CD14-positive monocyte (primary cell): ENCODE measurements around the gene TEN1. TPM values are rescaled to one million over a fixed set of nuclear protein-coding genes. Genes with fewer than 3 reads are reported as not detected.
A peak's percentile ranks its signal among the peaks of the same experiment; 100 is the strongest.

Source experiments
- DNase-seq, 3 donors: peaks; one replicate each; pipeline ENCODE4 v3.0.0-alpha.2; 2011 to 2022
- H2AFZ ChIP-seq: 2 replicates; pipeline ENCODE4 v1.6.0; 2012; ENCODE audit warnings: mild to moderate bottlenecking, low read depth, low read length, inconsistent platforms; ENCODE audit not compliant: insufficient read depth, poor library complexity, severe bottlenecking
- H3K27ac ChIP-seq, 2 donors: 1 replicate in 1 of 2; 2 replicates in 1 of 2; pipeline ENCODE4 v1.5.1; 2012 to 2013; ENCODE audit warnings: low read length in 2 of 2, control low read depth in 1 of 2, inconsistent platforms in 1 of 2, low read depth in 1 of 2, mild to moderate bottlenecking in 1 of 2
- H3K27me3 ChIP-seq, 2 donors: one replicate each; pipeline versions ENCODE4 v1.6.0 to v1.6.1; 2011 to 2013; ENCODE audit warnings: low read length in 2 of 2; ENCODE audit not compliant: control insufficient read depth in 2 of 2, insufficient read depth in 2 of 2
- H3K36me3 ChIP-seq, 2 donors: replicated peaks in 1 of 2; 1 replicate in 1 of 2; 2 replicates in 1 of 2; pipeline versions ENCODE4 v1.5.1 to v1.6.1; 2012 to 2013; ENCODE audit warnings: low read length in 2 of 2, control low read depth in 1 of 2, inconsistent platforms in 1 of 2, mild to moderate bottlenecking in 1 of 2; ENCODE audit not compliant: insufficient read depth in 2 of 2, control insufficient read depth in 1 of 2
- H3K4me1 ChIP-seq, 2 donors: 1 replicate in 1 of 2; 2 replicates in 1 of 2; pipeline versions ENCODE4 v1.5.1 to v1.6.1; 2012 to 2013; ENCODE audit warnings: low read length in 2 of 2, control low read depth in 1 of 2, inconsistent platforms in 1 of 2, mild to moderate bottlenecking in 1 of 2, moderate library complexity in 1 of 2; ENCODE audit not compliant: insufficient read depth in 2 of 2, control insufficient read depth in 1 of 2
- H3K4me2 ChIP-seq: replicated peaks from 2 replicates; pipeline ENCODE3; 2012; ENCODE audit warnings: low read length, moderate library complexity, mild to moderate bottlenecking; ENCODE audit not compliant: poor library complexity, severe bottlenecking; ENCODE audit errors: extremely low read depth
- H3K4me3 ChIP-seq, 3 experiments: fragments of 200-600 bp in 1 of 3; sonication (generic) in 1 of 3; replicated peaks in 1 of 3; 1 replicate in 2 of 3; 2 replicates in 1 of 3; pipeline ENCODE4 v1.5.1; 2011 to 2013; ENCODE audit warnings: low read length in 3 of 3, mild to moderate bottlenecking in 3 of 3, control low read depth in 2 of 3, low read depth in 2 of 3, inconsistent platforms in 1 of 3, moderate library complexity in 1 of 3
- H3K79me2 ChIP-seq: 2 replicates; pipeline ENCODE4 v1.6.0; 2012; ENCODE audit warnings: mild to moderate bottlenecking, control low read depth, inconsistent platforms, low read length, moderate library complexity; ENCODE audit not compliant: insufficient read depth
- H3K9ac ChIP-seq: 2 replicates; pipeline ENCODE4 v1.6.0; 2017; ENCODE audit warnings: low read length, mild to moderate bottlenecking; ENCODE audit not compliant: insufficient read depth, poor library complexity, severe bottlenecking
- H3K9me3 ChIP-seq, 2 donors: replicated peaks in 1 of 2; 1 replicate in 1 of 2; 2 replicates in 1 of 2; pipeline versions ENCODE4 v1.5.1 to v1.6.1; 2012 to 2013; ENCODE audit warnings: low read length in 2 of 2, control low read depth in 1 of 2; ENCODE audit not compliant: control insufficient read depth in 1 of 2, insufficient read depth in 1 of 2
- H4K20me1 ChIP-seq: 2 replicates; pipeline ENCODE4 v1.6.0; 2012; ENCODE audit warnings: mild to moderate bottlenecking, low read length, control low read depth, moderate library complexity; ENCODE audit not compliant: insufficient read depth
- H3K27ac Mint-ChIP-seq, 7 donors: one replicate each; pipeline ENCODE4 v1.8.0; 2020; ENCODE audit warnings: mild to moderate bottlenecking in 7 of 7, mixed read lengths in 7 of 7, moderate library complexity in 6 of 7, inconsistent platforms in 2 of 7
- H3K27me3 Mint-ChIP-seq, 3 donors: one replicate each; pipeline ENCODE4 v1.8.0; 2021 to 2022; ENCODE audit warnings: low read depth in 3 of 3, mild to moderate bottlenecking in 3 of 3, mixed read lengths in 3 of 3, moderate library complexity in 3 of 3, inconsistent platforms in 1 of 3
- H3K36me3 Mint-ChIP-seq, 2 donors: one replicate each; pipeline ENCODE4 v1.8.0; 2020; ENCODE audit warnings: mixed read lengths in 2 of 2, inconsistent platforms in 1 of 2, mild to moderate bottlenecking in 1 of 2
- H3K4me1 Mint-ChIP-seq: one replicate; pipeline ENCODE4 v1.8.0; 2020; ENCODE audit warnings: mild to moderate bottlenecking, mixed read lengths
- H3K4me3 Mint-ChIP-seq, 2 donors: one replicate each; pipeline ENCODE4 v1.8.0; 2020; ENCODE audit warnings: mild to moderate bottlenecking in 2 of 2, mixed read lengths in 2 of 2, moderate library complexity in 1 of 2
- H3K9me3 Mint-ChIP-seq, 7 donors: one replicate each; pipeline ENCODE4 v1.8.0; 2020 to 2022; ENCODE audit warnings: mixed read lengths in 7 of 7, mild to moderate bottlenecking in 6 of 7, moderate library complexity in 6 of 7, inconsistent platforms in 2 of 7
- WGBS: methylation state at CpG from one replicate; pipeline ENCODE4 v1.1.5; 2013; ENCODE audit warnings: missing lambda C conversion rate; ENCODE audit not compliant: insufficient coverage; 5-methylcytosine and 5-hydroxymethylcytosine counted together
- intact Hi-C, 2 donors: fragments of 100-400 bp; cut with micrococcal nuclease; formaldehyde crosslinking; loops; one replicate each; pipeline versions ENCODE4 v1.15.0 to v1.15.1; 2023
- polyA plus RNA-seq, 3 donors: library from polyadenylated mRNA; depleted of rRNA in 1 of 3; unstranded in 2 of 3; stranded (reverse) in 1 of 3; fragments of 300-500 nt in 2 of 3; fragments of >200 nt in 1 of 3; fragmentation: Illumina TruSeq in 2 of 3; gene quantifications; 1 replicate in 2 of 3; 2 replicates in 1 of 3; pipeline ENCODE4 v1.2.3, GENCODE V29; 2012 to 2021
- TF ChIP-seq, protein P1 (sequence below): fragments of 200-600 bp; IDR thresholded peaks from one replicate; pipeline ENCODE4 v1.8.0; 2022; ENCODE audit warnings: antibody characterized with exemption, mild to moderate bottlenecking

The TEN1 gene
- polyA plus RNA-seq, 3 donors = 22.4 to 37.2 (median 31.3) TPM

- H2AFZ ChIP-seq = peak overlapping the region; percentile 89
- H3K9me3 ChIP-seq = no peaks in the 10 kb centered on the region
- peak overlapping the region; percentile 64 to 100 (median 96) for H3K4me3 ChIP-seq
- peak in 1 of 3 donors; percentile 51 for DNase-seq
- Mint-ChIP-seq H3K36me3 (peaks cover 16 to 28% of the 10 kb centered on the region in 2 donors), H3K4me3 (peak overlapping the region; percentile 93 to 99), H3K27me3 (no peaks in the 10 kb centered on the region), H3K9me3 (no peaks in the 10 kb centered on the region), H3K4me1 (peaks cover 53% of the 10 kb centered on the region), H3K27ac (peak overlapping the region; percentile 98 to 100 (median 99))
- peak overlapping the region; percentile 94 to 100 for H3K27ac ChIP-seq
- intact Hi-C loops = loop anchor here in 1 of 2 donors (10.0 kb wide), 1 partner anchor 195 kb away; the partner anchor contains the start of gene UNK
- H3K4me1 ChIP-seq = peaks cover 51 to 59% of the 10 kb centered on the region in 2 donors
- no peaks in the 10 kb centered on the region for H3K27me3 ChIP-seq
- no peaks in the 10 kb centered on the region for H4K20me1 ChIP-seq
- TF ChIP-seq, protein P1, sequence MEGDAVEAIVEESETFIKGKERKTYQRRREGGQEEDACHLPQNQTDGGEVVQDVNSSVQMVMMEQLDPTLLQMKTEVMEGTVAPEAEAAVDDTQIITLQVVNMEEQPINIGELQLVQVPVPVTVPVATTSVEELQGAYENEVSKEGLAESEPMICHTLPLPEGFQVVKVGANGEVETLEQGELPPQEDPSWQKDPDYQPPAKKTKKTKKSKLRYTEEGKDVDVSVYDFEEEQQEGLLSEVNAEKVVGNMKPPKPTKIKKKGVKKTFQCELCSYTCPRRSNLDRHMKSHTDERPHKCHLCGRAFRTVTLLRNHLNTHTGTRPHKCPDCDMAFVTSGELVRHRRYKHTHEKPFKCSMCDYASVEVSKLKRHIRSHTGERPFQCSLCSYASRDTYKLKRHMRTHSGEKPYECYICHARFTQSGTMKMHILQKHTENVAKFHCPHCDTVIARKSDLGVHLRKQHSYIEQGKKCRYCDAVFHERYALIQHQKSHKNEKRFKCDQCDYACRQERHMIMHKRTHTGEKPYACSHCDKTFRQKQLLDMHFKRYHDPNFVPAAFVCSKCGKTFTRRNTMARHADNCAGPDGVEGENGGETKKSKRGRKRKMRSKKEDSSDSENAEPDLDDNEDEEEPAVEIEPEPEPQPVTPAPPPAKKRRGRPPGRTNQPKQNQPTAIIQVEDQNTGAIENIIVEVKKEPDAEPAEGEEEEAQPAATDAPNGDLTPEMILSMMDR = no peak
- H3K79me2 ChIP-seq = peaks cover 61% of the 10 kb centered on the region
- WGBS = 1% methylated on average over 16 of the region's 19 CpGs
- peak overlapping the region; percentile 81 for H3K4me2 ChIP-seq
- H3K9ac ChIP-seq = peak overlapping the region; percentile 97
- peaks cover 6 to 10% of the 10 kb centered on the region in 2 donors for H3K36me3 ChIP-seq
Observed at GRCh38 chr17:75979705-75980187, 706 bp downstream of the TEN1 start.

DNA sequence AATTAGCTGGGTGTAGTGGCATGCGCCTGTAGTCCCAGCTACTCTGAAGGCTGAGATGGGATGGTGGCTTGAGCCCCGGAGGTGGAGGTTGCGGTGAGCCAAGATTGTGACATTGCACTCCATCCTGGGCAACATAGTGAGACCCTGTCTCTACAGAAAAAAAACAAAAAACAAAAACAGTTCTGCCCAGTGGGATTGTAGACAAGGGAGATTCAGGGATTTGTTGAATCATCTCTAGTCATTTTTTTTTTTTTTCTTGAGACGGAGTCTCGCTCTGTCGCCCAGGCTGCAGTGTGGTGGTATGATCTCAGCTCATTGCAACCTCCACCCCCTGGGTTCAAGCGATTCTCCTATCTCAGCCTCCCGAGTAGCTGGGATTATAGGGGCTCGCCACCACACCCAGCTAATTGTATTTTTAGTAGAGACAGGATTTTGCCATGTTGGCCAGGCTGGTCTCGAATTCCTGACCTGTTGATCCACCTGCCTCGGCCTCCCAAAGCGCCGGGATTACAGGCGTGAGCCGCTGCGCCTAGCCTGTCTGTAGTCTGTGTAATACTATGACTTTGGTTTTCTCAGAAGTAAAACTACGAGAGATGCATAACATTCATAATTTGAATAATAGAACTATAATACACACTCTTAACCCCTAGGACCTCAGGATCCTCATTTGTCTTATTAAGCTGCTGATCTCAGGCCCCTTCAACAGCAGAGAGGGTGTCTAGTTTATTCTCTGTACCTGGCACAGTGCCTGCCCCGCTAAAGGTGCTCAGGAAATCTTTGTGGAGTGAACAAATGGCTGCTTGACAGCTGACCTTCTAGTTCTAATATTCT, 1.4 kb downstream of the TEN1 start:
- Histone ChIP-seq H3K4me2 (peak overlapping the region; percentile 81), H4K20me1 (no peaks in the 10 kb centered on the region), H3K9ac (peak overlapping the region; percentile 97), H3K4me1 (peaks cover 51 to 58% of the 10 kb centered on the region in 2 donors), H3K27me3 (no peaks in the 10 kb centered on the region), H3K27ac (peak overlapping the region; percentile 94 to 100), H3K9me3 (no peaks in the 10 kb centered on the region), H3K36me3 (peaks cover 6 to 15% of the 10 kb centered on the region in 2 donors), H3K4me3 (peak overlapping the region; percentile 64 to 100 (median 96)), H3K79me2 (peaks cover 56% of the 10 kb centered on the region), H2AFZ (peak overlapping the region; percentile 89)
- H3K4me1 Mint-ChIP-seq = peaks cover 53% of the 10 kb centered on the region
- peaks cover 16 to 25% of the 10 kb centered on the region in 2 donors for H3K36me3 Mint-ChIP-seq
- DNase-seq = peak in 2 of 3 donors; percentile 10 to 31
- H3K27ac Mint-ChIP-seq = peak overlapping the region; percentile 98 to 100 (median 99)
- peak overlapping the region; percentile 93 to 99 for H3K4me3 Mint-ChIP-seq
- TF ChIP-seq, protein P1 = no peak
- intact Hi-C loops = no loop called here
- WGBS = no CpG with 5 or more reads among the region's 18 CpGs
- no peaks in the 10 kb centered on the region for H3K9me3 Mint-ChIP-seq
- no peaks in the 10 kb centered on the region for H3K27me3 Mint-ChIP-seq
